OCI-LY3 (cell line): Measurements from ENCODE around the gene CACTIN.

Source experiments
- CTCF ChIP-seq: fragments of 200-600, 300-600 bp; sonication (generic); IDR thresholded peaks from 2 replicates; pipeline ENCODE4 v1.5.1; 2014; ENCODE audit warnings: antibody characterized with exemption, low read length, low read depth
- EZH2phosphoT487 ChIP-seq: fragments of 200-600 bp; shearing (Covaris generic); IDR thresholded peaks from 2 replicates; pipeline ENCODE4 v1.6.1; 2018; ENCODE audit warnings: antibody characterized with exemption, mixed run types, low read depth

GRCh38 chr19:3671680-3672574 is 45.3 kb upstream of the CACTIN start:
- TF ChIP-seq CTCF (no peak), EZH2phosphoT487 (no peak)
